Right atrium auricular region (tissue), 2 donors: Measurements from ENCODE around the gene PTGES2. TPM values are rescaled to one million over a fixed set of nuclear protein-coding genes. Genes with fewer than 3 reads are reported as not detected.

ENCODE experiments used
- DNase-seq: peaks from one replicate; pipeline ENCODE4 v3.0.0-alpha.2; 2019; ENCODE audit warnings: low spot score
- H3K27ac ChIP-seq, 2 donors: fragments of 200-600 bp; sonication (generic); 1 replicate in 1 of 2; 2 replicates in 1 of 2; pipeline ENCODE4 v1.5.1; 2016 to 2019
- H3K27me3 ChIP-seq, 2 donors: fragments of 200-600 bp; sonication (generic); one replicate each; pipeline versions ENCODE4 v1.5.1 to v1.6.0; 2017 to 2019
- H3K36me3 ChIP-seq: fragments of 200-600 bp; sonication (generic); one replicate; pipeline ENCODE4 v1.5.1; 2016
- H3K4me1 ChIP-seq, 2 donors: fragments of 200-600 bp; sonication (generic); one replicate each; pipeline versions ENCODE4 v1.5.1 to v1.6.0; 2017 to 2019
- H3K4me3 ChIP-seq, 2 donors: fragments of 200-600 bp; sonication (generic); 1 replicate in 1 of 2; 2 replicates in 1 of 2; pipeline ENCODE4 v1.5.1; 2017 to 2019; ENCODE audit warnings: mild to moderate bottlenecking in 1 of 2, moderate library complexity in 1 of 2
- H3K9me3 ChIP-seq, 2 donors: fragments of 200-600 bp; sonication (generic); one replicate each; pipeline ENCODE4 v1.5.1; 2019
- total RNA-seq, 2 donors: library from RNA; depleted of rRNA; stranded (reverse); fragments of >200 nt; gene quantifications; one replicate each; pipeline ENCODE4 v1.1.0, GENCODE V29; 2016
- TF ChIP-seq, protein P1 (sequence below), 2 donors: fragments of 200-600 bp; sonication (generic); IDR thresholded peaks; one replicate each; pipeline ENCODE4 v1.5.1; 2019; ENCODE audit warnings: antibody characterized with exemption in 2 of 2

PTGES2 gene
- total RNA-seq, 2 donors from 2014 or later: 114 to 118 TPM

DNA sequence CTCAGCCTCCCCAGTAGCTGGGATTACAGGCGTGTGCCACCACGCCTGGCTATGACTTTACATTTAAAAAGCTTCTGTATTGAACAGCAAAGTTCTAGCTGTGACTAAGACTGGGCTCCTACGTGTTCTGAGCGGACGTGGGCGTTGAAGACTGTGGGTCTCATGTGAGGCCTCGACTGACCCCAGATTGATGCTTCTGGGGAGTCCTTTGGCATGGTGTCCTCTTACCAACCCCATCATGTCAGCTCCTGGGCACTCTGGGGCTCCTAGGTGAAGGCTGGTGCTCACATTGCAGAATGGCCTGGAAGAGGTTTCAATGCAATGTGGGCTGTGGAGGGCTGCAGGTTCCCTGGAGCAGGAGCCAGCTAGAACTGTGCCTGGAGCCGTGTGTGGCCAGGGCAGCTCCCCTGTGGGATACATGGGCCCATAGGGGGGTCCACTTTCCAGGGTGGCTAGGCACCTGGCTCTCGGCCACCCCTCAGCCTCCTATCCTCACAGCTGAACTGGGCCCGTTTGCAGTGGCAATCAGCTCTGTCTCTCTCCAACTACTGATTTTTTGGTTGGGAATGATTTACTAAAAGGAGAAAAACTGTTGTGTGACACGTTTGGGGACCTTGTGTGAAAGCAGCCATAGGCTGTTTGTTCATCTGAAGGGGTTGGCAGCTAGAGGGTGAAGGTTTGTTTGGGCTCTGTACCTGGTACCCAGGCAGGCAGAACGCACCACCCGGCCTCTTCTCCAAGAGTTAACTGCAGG, 29.8 kb downstream of the PTGES2 start:
- Histone ChIP-seq H3K27me3 (no peaks in the 10 kb centered on the region), H3K27ac (peak overlapping the region; percentile 86 to 89), H3K36me3 (peaks cover 18% of the 10 kb centered on the region), H3K4me1 (peaks cover 0 to 97% of the 10 kb centered on the region in 2 donors), H3K4me3 (peak overlapping the region in 1 of 2 donors; percentile 46), H3K9me3 (no peaks in the 10 kb centered on the region)
- no peak for DNase-seq
- TF ChIP-seq, protein P1, sequence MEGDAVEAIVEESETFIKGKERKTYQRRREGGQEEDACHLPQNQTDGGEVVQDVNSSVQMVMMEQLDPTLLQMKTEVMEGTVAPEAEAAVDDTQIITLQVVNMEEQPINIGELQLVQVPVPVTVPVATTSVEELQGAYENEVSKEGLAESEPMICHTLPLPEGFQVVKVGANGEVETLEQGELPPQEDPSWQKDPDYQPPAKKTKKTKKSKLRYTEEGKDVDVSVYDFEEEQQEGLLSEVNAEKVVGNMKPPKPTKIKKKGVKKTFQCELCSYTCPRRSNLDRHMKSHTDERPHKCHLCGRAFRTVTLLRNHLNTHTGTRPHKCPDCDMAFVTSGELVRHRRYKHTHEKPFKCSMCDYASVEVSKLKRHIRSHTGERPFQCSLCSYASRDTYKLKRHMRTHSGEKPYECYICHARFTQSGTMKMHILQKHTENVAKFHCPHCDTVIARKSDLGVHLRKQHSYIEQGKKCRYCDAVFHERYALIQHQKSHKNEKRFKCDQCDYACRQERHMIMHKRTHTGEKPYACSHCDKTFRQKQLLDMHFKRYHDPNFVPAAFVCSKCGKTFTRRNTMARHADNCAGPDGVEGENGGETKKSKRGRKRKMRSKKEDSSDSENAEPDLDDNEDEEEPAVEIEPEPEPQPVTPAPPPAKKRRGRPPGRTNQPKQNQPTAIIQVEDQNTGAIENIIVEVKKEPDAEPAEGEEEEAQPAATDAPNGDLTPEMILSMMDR (IDR thresholded peaks at IDR 0.05): no peak

DNA sequence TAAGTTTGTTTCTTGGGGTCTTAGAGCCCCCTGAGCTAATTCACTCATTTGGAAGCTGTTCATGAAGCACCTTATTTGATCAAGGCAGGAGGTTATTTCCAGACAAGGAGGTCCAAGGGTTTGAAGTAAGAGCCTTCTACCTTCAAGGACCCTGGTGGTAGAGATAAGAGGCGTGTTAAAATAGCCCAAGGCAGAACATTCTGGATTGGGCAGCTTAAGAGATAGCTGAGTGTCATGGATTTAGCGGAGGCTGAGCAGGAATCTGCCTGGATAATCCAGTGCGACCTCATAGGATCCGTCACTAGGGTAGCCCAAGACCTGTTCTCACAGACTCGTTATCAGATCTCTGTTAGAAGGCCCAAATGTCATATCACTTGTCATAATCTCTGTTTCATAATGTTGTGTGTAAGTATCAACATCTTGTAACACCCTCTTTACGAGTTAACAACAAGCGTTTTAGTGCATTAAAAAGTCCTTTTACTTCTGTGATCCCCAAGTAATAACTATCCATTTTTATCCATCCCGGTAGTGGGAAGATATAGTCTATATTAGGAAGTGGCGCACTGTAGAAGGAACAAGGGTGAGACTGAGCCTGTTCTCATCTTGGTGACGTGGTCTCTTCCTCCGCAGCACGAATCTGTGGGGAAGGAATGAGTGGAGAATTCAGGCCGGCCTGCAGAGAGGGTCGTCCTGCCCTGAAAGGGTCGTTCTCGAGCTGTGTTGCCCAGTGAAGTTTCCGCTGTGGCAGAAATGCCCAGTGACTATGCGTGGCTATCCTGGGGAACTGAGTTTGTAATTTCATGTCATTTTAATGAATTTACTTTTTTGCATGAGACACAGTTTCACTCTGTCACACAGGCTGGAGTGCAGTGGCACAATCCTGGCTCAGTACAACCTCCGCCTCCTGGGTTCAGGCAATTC, 30.7 kb downstream of the PTGES2 start:
- TF ChIP-seq, protein P1 (IDR thresholded peaks at IDR 0.05): no peak
- DNase-seq: no peak
- no peaks in the 10 kb centered on the region for H3K9me3 ChIP-seq
- H3K4me3 ChIP-seq: no peak overlapping the region
- H3K27ac ChIP-seq: peak overlapping the region; percentile 86 to 89
- H3K36me3 ChIP-seq: peaks cover 9% of the 10 kb centered on the region
- no peaks in the 10 kb centered on the region for H3K27me3 ChIP-seq
- peaks cover 0 to 97% of the 10 kb centered on the region in 2 donors for H3K4me1 ChIP-seq

DNA sequence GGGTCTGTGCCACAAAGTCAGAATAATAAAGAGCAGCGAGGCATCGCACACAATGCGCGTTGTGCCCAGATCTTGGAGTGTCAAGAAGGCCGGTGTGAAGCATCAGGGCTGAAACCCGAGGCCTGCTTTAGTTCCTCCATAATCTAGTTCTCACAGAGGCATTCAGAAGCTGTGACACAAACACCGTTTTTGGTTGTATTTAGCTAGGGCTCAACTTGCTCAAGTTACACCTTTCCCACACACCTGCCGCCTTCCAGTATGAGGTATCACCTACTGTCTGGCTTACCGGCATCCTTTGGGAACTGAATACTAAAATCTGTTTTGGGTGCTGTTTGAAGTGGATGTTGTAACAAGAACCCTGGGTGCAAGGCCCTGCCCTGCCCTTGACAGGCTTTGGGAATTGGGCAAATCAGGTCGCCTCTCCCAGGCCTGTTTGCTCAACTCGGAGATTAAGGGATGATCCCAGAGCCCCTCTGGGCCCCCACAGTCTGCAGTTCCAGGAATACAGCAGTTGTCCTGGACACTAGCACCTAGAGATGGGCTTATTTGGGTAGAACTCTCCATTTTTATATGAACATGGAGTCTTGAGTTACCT, 32.5 kb downstream of the PTGES2 start:
- Histone ChIP-seq H3K27ac (peak overlapping the region; percentile 86 to 89), H3K9me3 (no peaks in the 10 kb centered on the region), H3K4me3 (no peak overlapping the region), H3K27me3 (no peaks in the 10 kb centered on the region), H3K36me3 (no peaks in the 10 kb centered on the region), H3K4me1 (peaks cover 0 to 93% of the 10 kb centered on the region in 2 donors)
- TF ChIP-seq, protein P1 (IDR thresholded peaks at IDR 0.05): no peak
- DNase-seq: no peak

DNA sequence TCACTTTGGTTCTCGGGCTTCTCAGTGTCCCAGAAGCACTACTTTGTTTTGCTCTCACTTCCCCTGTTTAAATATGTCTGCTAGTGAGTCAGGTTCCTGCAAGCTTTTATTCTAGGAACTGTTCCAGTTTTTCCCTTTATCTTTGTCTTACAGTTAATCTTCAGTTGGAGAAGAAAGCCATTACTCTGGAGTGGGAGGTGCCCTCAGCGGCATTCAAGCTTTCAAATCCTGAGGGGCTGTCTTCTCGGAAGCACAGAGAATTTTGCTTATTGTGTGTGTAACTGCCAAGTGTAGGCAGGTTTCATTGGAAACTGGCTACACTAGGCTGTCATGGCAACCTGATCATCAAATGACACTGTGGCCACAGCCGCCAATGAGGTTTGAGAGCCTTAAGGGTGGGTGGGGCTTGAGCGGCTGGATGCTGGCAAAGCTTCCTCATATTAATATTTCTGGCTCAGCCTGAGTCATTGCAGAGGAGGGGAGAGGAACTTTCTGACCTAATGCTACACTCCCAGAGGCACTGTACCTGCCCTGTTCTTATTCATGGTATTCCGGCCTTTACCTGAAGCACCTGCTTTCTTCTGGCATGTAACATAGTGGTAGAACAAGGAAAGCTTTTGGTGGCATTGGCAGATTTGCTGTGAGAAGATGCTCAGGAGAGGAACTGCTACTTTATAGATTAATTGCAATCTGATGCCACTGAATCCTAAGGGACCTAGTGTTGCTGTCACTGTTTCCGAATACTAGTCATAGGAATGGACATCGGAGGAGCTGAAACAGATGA, 33.2 kb downstream of the PTGES2 start:
- Histone ChIP-seq H3K36me3 (no peaks in the 10 kb centered on the region), H3K9me3 (no peaks in the 10 kb centered on the region), H3K27ac (peak overlapping the region; percentile 86 to 89), H3K4me1 (peaks cover 0 to 86% of the 10 kb centered on the region in 2 donors), H3K4me3 (peak overlapping the region in 1 of 2 donors; percentile 29), H3K27me3 (no peaks in the 10 kb centered on the region)
- peak; percentile 99 for DNase-seq
- TF ChIP-seq, protein P1 (IDR thresholded peaks at IDR 0.05): no peak

DNA sequence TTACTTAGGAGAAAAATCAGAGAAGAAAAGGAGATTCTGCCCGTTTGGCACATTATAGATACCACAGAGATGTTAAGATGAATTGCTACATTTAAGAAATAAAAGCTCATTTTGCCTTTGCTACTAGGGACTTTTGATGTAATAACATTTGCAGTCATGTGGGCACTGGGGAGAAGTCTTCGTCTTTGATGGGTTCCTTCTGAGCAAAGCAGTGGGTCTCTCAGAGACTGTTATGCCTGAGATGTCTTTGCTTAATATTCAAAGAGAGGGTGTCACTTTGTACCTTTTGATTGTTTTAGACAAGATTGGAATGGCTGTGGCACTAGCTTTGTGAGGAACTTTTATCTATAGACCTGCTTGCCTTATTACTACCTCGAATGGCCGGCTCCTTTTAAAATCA, 34.5 kb downstream of the PTGES2 start:
- Histone ChIP-seq H3K9me3 (no peaks in the 10 kb centered on the region), H3K4me1 (peaks cover 0 to 73% of the 10 kb centered on the region in 2 donors), H3K27ac (peak overlapping the region; percentile 86 to 89), H3K4me3 (no peak overlapping the region), H3K27me3 (no peaks in the 10 kb centered on the region), H3K36me3 (no peaks in the 10 kb centered on the region)
- TF ChIP-seq, protein P1 (IDR thresholded peaks at IDR 0.05): no peak
- DNase-seq: no peak
